PC-3 (cell line): ENCODE results near the gene RFC1.

Experiments
- CTCF ChIP-seq: fragments of 300-600 bp; sonication (generic); conservative IDR thresholded peaks from 2 replicates; pipeline ENCODE4 v1.5.1; 2017; ENCODE audit warnings: antibody characterized with exemption, low read depth, mild to moderate bottlenecking, low read length
- EZH2 ChIP-seq: fragments of 300-600 bp; sonication (generic); IDR thresholded peaks from one replicate; pipeline ENCODE4 v1.6.1; 2017; ENCODE audit warnings: antibody characterized with exemption, mild to moderate bottlenecking, low read length; ENCODE audit not compliant: unreplicated experiment
- EZH2phosphoT487 ChIP-seq: fragments of 300-600 bp; sonication (generic); IDR thresholded peaks from 2 replicates; pipeline ENCODE4 v1.6.1; 2018; ENCODE audit warnings: mild to moderate bottlenecking, antibody characterized with exemption, low read length, borderline replicate concordance

- TF ChIP-seq CTCF (no peak), EZH2phosphoT487 (no peak), EZH2 (no peak)
Observed at GRCh38 chr4:39365830-39366771, at the start of gene RFC1.
